Measurements from ENCODE around the gene NAA15.

DNA sequence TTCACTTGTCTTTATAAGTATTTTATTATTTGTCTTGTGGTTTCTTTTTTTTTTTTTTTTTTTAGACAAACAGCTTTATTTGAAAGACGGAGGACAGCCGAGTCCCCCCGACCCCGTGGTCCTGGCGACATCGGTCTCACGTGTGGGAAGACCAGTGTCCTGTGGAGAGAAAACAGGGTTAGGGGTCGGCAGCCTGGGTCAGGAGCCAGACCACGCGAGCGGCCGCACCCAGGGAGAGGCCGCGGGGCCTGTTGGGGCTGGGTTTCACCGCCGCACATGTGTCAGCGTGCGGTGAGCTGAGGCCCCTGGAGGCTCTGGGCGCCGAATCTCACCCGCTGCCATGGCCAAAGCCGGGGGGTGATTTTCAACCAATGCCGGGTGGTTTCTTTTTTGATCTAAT lies 134.8 kb downstream of the NAA15 start:
- TF ChIP-seq CTCF (IDR thresholded peaks at IDR 0.05; ENCODE audit: extremely low read depth in 1 of 2, insufficient read depth in 1 of 2, low read depth in 1 of 2, low read length in 2 of 2): no peak
- TF ChIP-seq POLR2A (IDR thresholded peaks at IDR 0.05; ENCODE audit: low read depth, low read length): no peak
- no peak for TF ChIP-seq MYC (IDR thresholded peaks at IDR 0.05; ENCODE audit: low read depth, low read length)
- no peak for TF ChIP-seq EZH2 (IDR thresholded peaks at IDR 0.05; ENCODE audit: borderline replicate concordance, low read depth, low read length, severe bottlenecking)

Measured in endothelial cell of umbilical vein (primary cell).